HepG2 (cell line): ENCODE data around the gene MRPL36. TPM values are rescaled to one million over a fixed set of nuclear protein-coding genes. Genes with fewer than 3 reads are reported as not detected.

Source experiments
- ATAC-seq: fragments of 200-7000 bp; cut with Tn5 transposase; 3 replicates; pipeline ENCODE4 v1.9.1; 2020; ENCODE audit warnings: mild to moderate bottlenecking, moderate library complexity
- BruUV-seq: library from RNA; stranded (reverse); fragments of 400-500 nt; replicated peaks from 2 replicates; lab custom pipeline; 2021; lab: Mats Ljungman, UMichigan
- CTCF ChIA-PET: fragments of 300-600 bp; formaldehyde crosslinking; extraction: SDS; loops from one replicate; lab custom pipeline; 2021; ENCODE audit warnings: low total read pairs, inconsistent platforms, low intra/inter-chr PET ratio; lab: Yijun Ruan, JAX
- POLR2A ChIA-PET: fragments of 350-600 bp; sonication (Branson Sonifier 250); formaldehyde crosslinking; loops from one replicate; lab custom pipeline; 2020; ENCODE audit warnings: antibody characterized with exemption, inconsistent platforms; lab: Yijun Ruan, JAX
- DNase-seq: peaks from one replicate; pipeline ENCODE4 v3.0.0-alpha.2; 2015; ENCODE audit warnings: low spot score
- FAIRE-seq: peaks from 3 replicates; lab custom pipeline; 2011; peaks lifted over from hg19 to GRCh38; lab: Jason Lieb, UNC
- H2AFZ ChIP-seq: one replicate; pipeline ENCODE4 v1.6.1; 2011; ENCODE audit warnings: low read length, inconsistent platforms
- H3K27ac ChIP-seq: fragments of 300-600 bp; 3 replicates; pipeline ENCODE4 v1.8.0; 2011; ENCODE audit warnings: mixed run types, mild to moderate bottlenecking, mixed read lengths, low read length, inconsistent platforms; ENCODE audit not compliant: insufficient read depth; ENCODE audit errors: extremely low read length
- H3K27me3 ChIP-seq, 2 experiments: fragments of 200-600 bp in 1 of 2; 2 replicates in 1 of 2; 3 replicates in 1 of 2; pipeline versions ENCODE4 v1.6.0 to v1.8.0; 2011; ENCODE audit warnings: low read length in 2 of 2, mild to moderate bottlenecking in 2 of 2, moderate library complexity in 2 of 2, inconsistent platforms in 1 of 2; ENCODE audit not compliant: insufficient read depth in 2 of 2, control insufficient read depth in 1 of 2
- H3K36me3 ChIP-seq, 2 experiments: fragments of 200-600 bp in 1 of 2; replicated peaks in 1 of 2; 2 replicates in 1 of 2; 3 replicates in 1 of 2; pipeline versions ENCODE4 v1.5.1 to v1.8.0; 2011; ENCODE audit warnings: low read length in 2 of 2, inconsistent platforms in 1 of 2; ENCODE audit not compliant: insufficient read depth in 2 of 2, control insufficient read depth in 1 of 2
- H3K4me1 ChIP-seq: 2 replicates; pipeline ENCODE4 v1.5.1; 2012; ENCODE audit warnings: low read length, inconsistent platforms; ENCODE audit not compliant: insufficient read depth
- H3K4me2 ChIP-seq: 2 replicates; pipeline ENCODE4 v1.6.0; 2011; ENCODE audit warnings: low read depth, low read length, inconsistent platforms
- H3K4me3 ChIP-seq, 3 experiments: fragments of 200-600 bp in 1 of 3; sonication (generic), shearing (Covaris generic) in 1 of 3; replicated peaks in 1 of 3; 2 replicates each; pipeline ENCODE4 v1.5.1; 2011 to 2016; ENCODE audit warnings: low read length in 3 of 3, inconsistent platforms in 2 of 3, low read depth in 2 of 3, mild to moderate bottlenecking in 2 of 3, control low read depth in 1 of 3, mixed read lengths in 1 of 3; ENCODE audit not compliant: insufficient read depth in 1 of 3
- H3K79me2 ChIP-seq: one replicate; pipeline ENCODE4 v1.6.1; 2011; ENCODE audit warnings: low read length, inconsistent platforms; ENCODE audit not compliant: insufficient read depth
- H3K9ac ChIP-seq: 2 replicates; pipeline ENCODE4 v1.6.0; 2011; ENCODE audit warnings: mild to moderate bottlenecking, low read depth, low read length, inconsistent platforms; ENCODE audit not compliant: insufficient read depth
- H3K9me3 ChIP-seq: 2 replicates; pipeline ENCODE4 v1.5.1; 2012; ENCODE audit warnings: mild to moderate bottlenecking, low read length
- H4K20me1 ChIP-seq: 2 replicates; pipeline ENCODE4 v1.6.0; 2011; ENCODE audit warnings: inconsistent platforms, mild to moderate bottlenecking, low read length, moderate library complexity; ENCODE audit not compliant: insufficient read depth
- EZH2 ChIP-seq: conservative IDR thresholded peaks from 2 replicates; pipeline ENCODE4 v1.6.1; 2012; ENCODE audit warnings: mild to moderate bottlenecking, low read depth, low read length, moderate library complexity
- FOXJ3 ChIP-seq: sonication (generic); formaldehyde crosslinking; IDR thresholded peaks from 2 replicates; pipeline ENCODE4 v1.4.0; 2020; ENCODE audit warnings: missing genetic modification reagents, mild to moderate bottlenecking, borderline replicate concordance
- GATAD2A ChIP-seq: IDR thresholded peaks from 2 replicates; pipeline ENCODE4 v1.6.1; 2016
- HOXA7 ChIP-seq: sonication (generic); formaldehyde crosslinking; IDR thresholded peaks from 2 replicates; pipeline ENCODE4 v1.8.1; 2022; ENCODE audit warnings: mild to moderate bottlenecking, missing genetic modification reagents, moderate library complexity
- NR2F6 ChIP-seq, 2 experiments: IDR thresholded peaks; 2 replicates each; pipeline ENCODE4 v1.6.1; 2016; ENCODE audit warnings: antibody characterized with exemption in 1 of 2, mild to moderate bottlenecking in 1 of 2
- RBFOX2 ChIP-seq: fragments of 200-400 bp; formaldehyde crosslinking; IDR thresholded peaks from 2 replicates; pipeline ENCODE4 v1.6.1; 2017; ENCODE audit warnings: low read depth, mild to moderate bottlenecking, low read length
- STAG1 ChIP-seq: sonication (generic); formaldehyde crosslinking; IDR thresholded peaks from 2 replicates; pipeline ENCODE4 v1.4.0; 2020; ENCODE audit warnings: missing genetic modification reagents
- TOE1 ChIP-seq: sonication (generic); formaldehyde crosslinking; IDR thresholded peaks from 2 replicates; pipeline ENCODE4 v1.4.0; 2020; ENCODE audit warnings: mild to moderate bottlenecking, missing genetic modification reagents
- ZBTB7A ChIP-seq: sonication (generic); formaldehyde crosslinking; IDR thresholded peaks from 2 replicates; pipeline ENCODE4 v1.8.0; 2022; ENCODE audit warnings: mild to moderate bottlenecking, missing genetic modification reagents
- ZNF124 ChIP-seq: sonication (generic); formaldehyde crosslinking; IDR thresholded peaks from 2 replicates; pipeline ENCODE4 v1.4.0; 2020; ENCODE audit warnings: missing genetic modification reagents
- ZNF235 ChIP-seq: sonication (generic); formaldehyde crosslinking; IDR thresholded peaks from 2 replicates; pipeline ENCODE4 v1.8.1; 2023; ENCODE audit warnings: mild to moderate bottlenecking, missing genetic modification reagents, borderline replicate concordance
- ZNF337 ChIP-seq: sonication (generic); formaldehyde crosslinking; IDR thresholded peaks from 2 replicates; pipeline ENCODE4 v1.5.1; 2020; ENCODE audit warnings: missing genetic modification reagents, low read depth, mild to moderate bottlenecking, borderline replicate concordance
- ZNF782 ChIP-seq: sonication (generic); formaldehyde crosslinking; IDR thresholded peaks from 2 replicates; pipeline ENCODE4 v1.4.0; 2020; ENCODE audit warnings: missing genetic modification reagents, mild to moderate bottlenecking, borderline replicate concordance
- WGBS: methylation state at CpG from one replicate; pipeline ENCODE4 v1.1.6; 2017; ENCODE audit warnings: low lambda C conversion rate; 5-methylcytosine and 5-hydroxymethylcytosine counted together
- in situ Hi-C: cut with HindIII; loops from 2 replicates; pipeline ENCODE4 v1.10.0; 2017; ENCODE audit warnings: low pct_unique_long_range_greater_than_20kb; ENCODE audit not compliant: extremely low pct_ligation_motif_present
- intact Hi-C: fragments of 100-400 bp; cut with micrococcal nuclease; formaldehyde crosslinking; loops from one replicate; pipeline ENCODE4 v1.10.0; 2022; ENCODE audit not compliant: unreplicated experiment
- polyA plus RNA-seq, 8 experiments: library from polyadenylated mRNA; depleted of rRNA in 3 of 8; stranded (reverse) in 7 of 8; unstranded in 1 of 8; fragments of >200 nt; fragmentation: Illumina TruSeq in 4 of 8; extraction: Trizol in 4 of 8; gene quantifications; 2 replicates each; pipeline versions ENCODE4 v1.2.1 to v1.2.3, GENCODE V29; 2011 to 2016; ENCODE audit warnings: low read depth in 4 of 8, missing spikeins in 1 of 8, mixed read lengths in 1 of 8; ENCODE audit not compliant: insufficient read depth in 1 of 8
- total RNA-seq, 5 experiments: library from RNA; depleted of rRNA; stranded (reverse); fragments of >200 nt; fragmentation: Illumina TruSeq; extraction: Trizol; gene quantifications; 2 replicates each; pipeline ENCODE4 v1.2.3, GENCODE V29; 2016; ENCODE audit warnings: low read depth in 1 of 5
- TF ChIP-seq, protein P1 (sequence below): sonication (generic); formaldehyde crosslinking; IDR thresholded peaks from 2 replicates; pipeline ENCODE4 v1.4.0; 2020; ENCODE audit warnings: missing genetic modification reagents

MRPL36 gene
- total and polyA plus RNA-seq, 2 of the 13 experiments (the other 11 are each of a cell fraction or from before 2014, with no cell fraction given): 71.3 to 113 TPM

DNA sequence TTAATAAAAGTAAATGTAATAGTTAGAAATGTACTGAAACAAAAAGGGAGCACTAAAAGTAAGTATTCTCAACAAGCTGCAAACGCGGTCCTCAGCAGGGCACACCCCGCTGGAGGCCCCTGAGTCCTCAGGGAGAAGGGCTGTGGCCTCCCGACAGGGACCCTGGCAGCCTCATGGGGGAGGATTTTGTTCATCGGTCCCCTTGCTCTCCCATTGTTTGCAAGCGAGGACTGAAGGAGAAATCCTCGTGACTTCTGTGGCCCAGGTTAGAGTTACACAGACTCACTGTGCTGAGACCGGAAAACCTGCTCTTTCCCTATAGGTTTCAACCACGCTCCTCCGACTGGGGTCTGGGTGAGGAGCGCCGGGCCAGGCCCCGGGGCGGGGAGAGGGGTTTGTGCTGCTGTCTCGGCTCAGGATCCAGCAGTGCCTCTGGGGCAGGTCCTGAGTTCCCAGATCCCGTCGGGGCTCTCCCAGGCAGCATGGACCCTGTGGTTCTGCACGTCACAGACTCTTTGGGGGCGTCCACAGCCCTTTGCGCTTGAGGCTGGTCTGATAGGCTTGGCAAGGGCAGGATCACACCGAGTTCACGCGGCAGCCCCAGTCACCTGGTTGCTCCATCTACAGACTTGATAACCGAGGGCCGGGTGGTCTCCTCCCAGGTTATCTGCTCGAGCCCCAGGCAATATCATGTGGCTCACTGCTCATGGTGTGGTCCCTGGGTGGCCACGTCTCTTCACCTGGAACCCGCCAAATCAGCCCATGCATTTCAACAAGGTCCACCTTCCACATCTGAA lies 38.8 kb downstream of the MRPL36 start:
- Histone ChIP-seq H2AFZ (no peak overlapping the region), H3K4me1 (no peaks in the 10 kb centered on the region), H3K4me2 (no peak overlapping the region), H4K20me1 (0 out of 2 replicates have a peak, but pooled peaks cover 2% of the 10 kb centered on the region), H3K27me3 (peaks cover 13 to 70% of the 10 kb centered on the region in 2 experiments)
- DNase-seq (no peak), ATAC-seq (no peak)
- POLR2A ChIA-PET: no interaction called here
- intact Hi-C loops: loop anchor here (5.0 kb wide), 1 partner anchor 391 kb away; no protein-coding TSS in a partner anchor
- CTCF ChIA-PET: no interaction called here
- TF ChIP-seq ZNF124 (no peak), EZH2 (0 out of 2 replicates have a peak, but pooled peaks have one; percentile 30)
- TF ChIP-seq, all 625 proteins: peak for 1
- Histone ChIP-seq H3K9ac (no peak overlapping the region), H3K79me2 (no peaks in the 10 kb centered on the region), H3K9me3 (no peaks in the 10 kb centered on the region), H3K4me3 (no peak overlapping the region), H3K27ac (no peak overlapping the region), H3K36me3 (no peaks in the 10 kb centered on the region)
- in situ Hi-C loops: loop anchor here (10.0 kb wide), 1 partner anchor 254 kb away; no protein-coding TSS in a partner anchor
- BruUV-seq: no TSS peak
- WGBS: 2% methylated on average over 9 of the region's 28 CpGs
- no peak for FAIRE-seq

DNA sequence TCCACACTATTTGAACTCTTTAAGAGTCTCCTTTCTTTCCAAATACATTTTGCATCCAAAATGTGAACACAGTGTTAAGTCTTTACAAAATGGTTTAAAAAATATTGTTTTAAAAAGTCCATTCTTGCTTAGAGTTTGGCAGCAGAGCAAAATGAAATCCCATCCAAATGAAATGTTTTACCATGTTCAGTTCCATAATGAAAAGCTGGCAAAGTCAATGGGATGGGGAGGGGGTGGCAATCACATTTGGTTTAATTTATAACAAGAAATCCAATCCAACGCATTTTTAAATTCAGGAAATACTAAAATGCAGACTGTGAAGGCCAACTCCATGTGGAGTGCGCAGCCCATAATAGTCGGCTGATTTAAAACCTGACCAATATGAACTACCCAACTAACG lies 39.4 kb downstream of the MRPL36 start:
- Histone ChIP-seq H4K20me1 (0 out of 2 replicates have a peak, but pooled peaks cover 2% of the 10 kb centered on the region), H3K27me3 (peaks cover 17 to 70% of the 10 kb centered on the region in 2 experiments), H3K27ac (no peak overlapping the region), H2AFZ (no peak overlapping the region), H3K4me2 (no peak overlapping the region), H3K4me1 (no peaks in the 10 kb centered on the region), H3K4me3 (no peak overlapping the region), H3K36me3 (no peaks in the 10 kb centered on the region), H3K9ac (no peak overlapping the region), H3K9me3 (no peaks in the 10 kb centered on the region), H3K79me2 (no peaks in the 10 kb centered on the region)
- ATAC-seq (no peak), DNase-seq (no peak), FAIRE-seq (no peak)
- ChIA-PET CTCF (no interaction called here), POLR2A (no interaction called here)
- no TSS peak for BruUV-seq
- WGBS: 34% methylated on average over 4 of the region's 4 CpGs
- intact Hi-C loops: loop anchor here (5.0 kb wide), 1 partner anchor 392 kb away; no protein-coding TSS in a partner anchor
- in situ Hi-C loops: loop anchor here (10.0 kb wide), 1 partner anchor 255 kb away; no protein-coding TSS in a partner anchor
- TF ChIP-seq GATAD2A (CRISPR knock-in tag) (no peak), RBFOX2 (no peak), STAG1 (CRISPR knock-in tag) (no peak), ZNF782 (no peak), ZNF235 (no peak), HOXA7 (no peak), ZNF337 (CRISPR knock-in tag) (no peak), FOXJ3 (CRISPR knock-in tag) (no peak), ZBTB7A (CRISPR knock-in tag) (no peak), NR2F6 (IDR thresholded peaks at IDR 0.05) (no peak), NR2F6 (CRISPR knock-in tag; IDR thresholded peaks at IDR 0.05) (no peak), TOE1 (CRISPR knock-in tag) (no peak)
- TF ChIP-seq, protein P1, sequence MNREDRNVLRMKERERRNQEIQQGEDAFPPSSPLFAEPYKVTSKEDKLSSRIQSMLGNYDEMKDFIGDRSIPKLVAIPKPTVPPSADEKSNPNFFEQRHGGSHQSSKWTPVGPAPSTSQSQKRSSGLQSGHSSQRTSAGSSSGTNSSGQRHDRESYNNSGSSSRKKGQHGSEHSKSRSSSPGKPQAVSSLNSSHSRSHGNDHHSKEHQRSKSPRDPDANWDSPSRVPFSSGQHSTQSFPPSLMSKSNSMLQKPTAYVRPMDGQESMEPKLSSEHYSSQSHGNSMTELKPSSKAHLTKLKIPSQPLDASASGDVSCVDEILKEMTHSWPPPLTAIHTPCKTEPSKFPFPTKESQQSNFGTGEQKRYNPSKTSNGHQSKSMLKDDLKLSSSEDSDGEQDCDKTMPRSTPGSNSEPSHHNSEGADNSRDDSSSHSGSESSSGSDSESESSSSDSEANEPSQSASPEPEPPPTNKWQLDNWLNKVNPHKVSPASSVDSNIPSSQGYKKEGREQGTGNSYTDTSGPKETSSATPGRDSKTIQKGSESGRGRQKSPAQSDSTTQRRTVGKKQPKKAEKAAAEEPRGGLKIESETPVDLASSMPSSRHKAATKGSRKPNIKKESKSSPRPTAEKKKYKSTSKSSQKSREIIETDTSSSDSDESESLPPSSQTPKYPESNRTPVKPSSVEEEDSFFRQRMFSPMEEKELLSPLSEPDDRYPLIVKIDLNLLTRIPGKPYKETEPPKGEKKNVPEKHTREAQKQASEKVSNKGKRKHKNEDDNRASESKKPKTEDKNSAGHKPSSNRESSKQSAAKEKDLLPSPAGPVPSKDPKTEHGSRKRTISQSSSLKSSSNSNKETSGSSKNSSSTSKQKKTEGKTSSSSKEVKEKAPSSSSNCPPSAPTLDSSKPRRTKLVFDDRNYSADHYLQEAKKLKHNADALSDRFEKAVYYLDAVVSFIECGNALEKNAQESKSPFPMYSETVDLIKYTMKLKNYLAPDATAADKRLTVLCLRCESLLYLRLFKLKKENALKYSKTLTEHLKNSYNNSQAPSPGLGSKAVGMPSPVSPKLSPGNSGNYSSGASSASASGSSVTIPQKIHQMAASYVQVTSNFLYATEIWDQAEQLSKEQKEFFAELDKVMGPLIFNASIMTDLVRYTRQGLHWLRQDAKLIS (CRISPR knock-in tag): no peak
